Hippocampal formation (tissue), 2 donors: ENCODE data around the gene VAC14.

ENCODE experiments used
- DNase-seq, 2 donors: peaks; one replicate each; lab custom pipeline; 2025; lab: John Stamatoyannopoulos, UW

Gene VAC14

GRCh38 chr16:70786020-70786755, 14.8 kb downstream of the VAC14 start:
- no peak for DNase-seq

- DNase-seq, result no peak
Measured at GRCh38 chr16:70784692-70785555, 16.0 kb downstream of the VAC14 start.

- no peak for DNase-seq
Measured at GRCh38 chr16:70782237-70782636, 18.7 kb downstream of the VAC14 start.

- no peak for DNase-seq
Measured at GRCh38 chr16:70781800-70782199, 19.2 kb downstream of the VAC14 start.

DNA sequence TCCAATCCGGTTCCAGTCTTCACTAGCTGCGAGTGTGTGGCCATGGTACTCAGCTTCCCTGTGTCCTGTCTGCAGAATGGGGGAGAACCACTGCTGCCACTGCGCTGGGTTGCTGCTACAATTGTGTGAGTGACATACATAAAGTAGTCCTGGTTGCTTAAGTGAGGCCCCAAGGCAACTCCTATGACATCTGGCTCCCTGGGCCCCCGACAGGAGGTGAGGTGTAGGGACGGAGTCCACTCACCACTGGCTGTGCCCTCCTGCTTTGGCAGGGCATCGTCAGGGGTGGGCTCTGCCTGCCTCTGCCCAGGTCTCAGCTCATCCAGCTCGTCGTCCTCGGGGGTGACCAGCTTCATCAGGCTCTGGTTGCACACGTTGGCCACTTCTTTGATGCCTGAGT, 20.4 kb downstream of the VAC14 start:
- DNase-seq, result no peak

- no peak for DNase-seq
Measured at GRCh38 chr16:70779361-70779760, 21.6 kb downstream of the VAC14 start.

GRCh38 chr16:70778901-70779309, 22.1 kb downstream of the VAC14 start:
- DNase-seq, result no peak

DNA sequence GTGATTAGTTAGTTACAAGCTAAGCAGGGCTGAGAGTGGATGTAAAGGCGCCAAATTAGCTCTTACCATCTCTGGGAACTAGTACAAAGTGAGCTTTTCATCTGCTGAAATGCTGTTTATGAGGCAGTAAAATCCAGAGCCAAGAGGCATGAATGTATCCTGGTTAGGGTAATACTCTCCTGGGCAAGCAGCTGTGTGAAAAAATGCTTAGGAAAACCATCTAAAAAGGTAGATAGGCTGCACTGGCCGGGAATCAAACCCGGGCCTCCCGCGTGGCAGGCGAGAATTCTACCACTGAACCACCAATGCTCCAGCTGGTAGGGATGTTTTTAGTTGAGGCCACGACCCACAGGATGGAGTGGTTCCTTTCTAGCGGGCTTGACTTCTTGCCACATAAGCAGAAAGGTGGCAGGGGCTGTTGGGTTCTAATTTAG, 23.0 kb downstream of the VAC14 start:
- no peak for DNase-seq

DNA sequence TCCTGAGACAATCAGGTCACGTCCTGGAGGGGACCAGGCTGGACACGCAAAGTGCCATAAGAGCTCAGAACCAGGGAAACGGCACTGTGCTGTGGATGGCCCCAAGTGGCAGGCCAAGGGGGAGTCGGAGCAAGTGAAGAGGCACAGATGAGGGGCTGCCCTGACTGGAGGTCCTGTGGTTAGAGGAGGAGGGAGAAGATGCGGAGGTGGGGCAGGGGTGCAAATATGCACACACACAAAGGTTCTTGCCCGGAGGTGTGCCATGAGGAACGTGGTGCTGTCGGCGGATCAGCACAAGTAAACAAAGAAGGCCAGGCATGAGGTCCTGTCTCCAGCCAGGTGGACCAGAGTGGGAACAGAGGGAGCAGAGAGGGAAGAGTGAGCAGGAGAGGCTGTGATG, 23.5 kb downstream of the VAC14 start:
- no peak for DNase-seq

DNA sequence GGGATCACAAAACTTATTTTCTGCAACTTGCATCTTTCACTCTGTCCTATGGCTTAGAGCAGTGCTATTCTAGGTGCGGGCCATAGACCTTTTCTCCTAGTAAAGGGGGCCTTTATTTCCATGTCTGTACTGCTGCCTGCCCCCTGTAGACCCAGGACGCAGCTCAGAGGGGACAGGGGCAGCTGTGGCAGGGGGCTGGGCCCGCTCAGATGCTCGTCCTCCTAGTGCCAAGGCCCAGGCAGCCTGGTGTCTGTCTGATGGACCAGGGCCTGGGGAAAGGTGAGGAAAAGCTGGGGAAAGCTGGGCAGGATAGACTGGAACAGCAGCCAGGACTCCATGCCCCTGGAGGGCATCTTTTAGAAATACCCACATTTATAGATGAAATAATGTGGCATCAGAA, 25.6 kb downstream of the VAC14 start:
- DNase-seq, result no peak

- no peak for DNase-seq
Measured at GRCh38 chr16:70774261-70774660, 26.7 kb downstream of the VAC14 start.

- no peak for DNase-seq
Measured at GRCh38 chr16:70772493-70772892, 28.5 kb downstream of the VAC14 start.

DNA sequence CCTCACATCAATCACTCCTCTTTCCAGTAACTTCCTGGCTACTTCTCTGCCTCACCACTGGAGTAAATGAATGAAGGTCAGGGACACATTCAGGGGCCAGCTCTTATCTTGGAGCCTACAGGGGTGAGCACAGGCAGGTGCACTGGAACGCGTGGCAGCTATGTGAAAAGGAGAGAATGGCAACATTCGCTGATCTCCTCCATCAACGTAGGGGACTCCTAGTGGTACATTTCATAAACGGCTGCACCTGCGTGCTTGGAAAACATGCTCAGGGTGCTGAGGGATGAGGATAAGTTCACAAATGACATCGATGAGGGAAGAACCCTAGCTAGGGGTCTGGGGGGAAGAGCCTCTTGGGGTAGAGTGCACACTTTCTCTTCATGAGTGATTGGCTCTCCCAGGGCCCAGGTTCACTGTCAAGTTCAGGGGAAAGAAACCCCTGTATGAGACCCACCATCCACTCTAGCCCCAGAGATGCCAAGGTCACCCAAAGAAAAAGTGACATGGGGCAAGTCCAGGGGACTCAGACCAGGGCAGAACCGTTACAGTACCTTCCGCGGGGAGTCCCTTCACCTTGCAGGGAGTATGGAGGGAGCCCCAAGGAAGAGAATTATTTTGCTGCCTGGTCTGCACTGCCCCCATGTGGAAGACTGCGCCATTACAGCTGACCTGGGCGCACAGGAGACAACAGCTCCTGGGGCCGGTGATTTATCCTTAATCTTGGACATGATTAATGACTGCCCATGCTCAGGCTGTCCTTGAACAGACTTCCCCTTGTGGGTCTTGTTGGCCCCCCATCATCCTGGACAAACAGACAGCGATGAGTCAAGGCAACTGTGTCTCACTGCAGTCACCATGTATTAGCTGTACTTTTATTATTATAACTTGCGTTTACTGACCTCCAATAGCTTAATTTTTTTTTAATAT, 30.1 kb downstream of the VAC14 start:
- DNase-seq, result peak; percentile 29 to 42

DNA sequence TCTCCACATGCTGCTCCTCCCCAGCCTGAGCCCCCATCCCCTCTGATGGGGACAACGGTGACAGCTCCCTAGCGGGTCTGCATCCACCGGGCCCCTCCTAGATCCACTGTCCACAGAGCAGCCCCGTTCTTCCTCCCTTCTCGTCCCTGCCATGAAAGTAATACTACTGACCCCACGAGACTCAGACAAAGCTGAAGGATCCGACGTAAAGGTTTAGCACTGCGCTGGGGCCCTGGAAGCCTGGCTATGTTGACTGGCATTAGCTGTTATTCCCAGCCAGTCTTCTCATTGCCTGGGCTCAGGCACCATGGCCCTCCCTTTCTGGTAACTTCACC, 30.7 kb downstream of the VAC14 start:
- DNase-seq, result no peak

- no peak for DNase-seq
Measured at GRCh38 chr16:70769761-70770160, 31.2 kb downstream of the VAC14 start.

DNA sequence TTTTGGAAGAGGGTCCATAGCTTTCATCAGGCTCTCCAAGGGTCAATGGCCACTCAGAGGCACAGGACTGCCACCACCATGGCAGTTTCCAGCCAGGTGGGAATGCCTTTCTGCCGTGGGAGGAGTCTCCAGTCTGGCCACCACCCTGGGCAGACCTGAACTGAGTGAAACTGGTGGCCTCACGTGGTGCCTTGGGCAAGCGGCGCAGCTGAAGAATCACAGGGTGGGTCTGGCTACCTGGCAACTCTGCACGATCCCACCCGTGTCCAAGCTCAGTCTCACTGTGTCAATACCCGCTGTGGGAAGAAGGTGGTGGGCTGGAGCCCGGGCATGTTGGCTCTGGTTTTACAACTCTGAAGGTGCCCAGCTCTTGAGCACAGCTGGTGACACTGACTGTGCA, 31.8 kb downstream of the VAC14 start:
- DNase-seq, result no peak

- DNase-seq, result no peak
Measured at GRCh38 chr16:70768203-70768580, 32.8 kb downstream of the VAC14 start.

GRCh38 chr16:70767377-70768202, 33.4 kb downstream of the VAC14 start:
- DNase-seq, result no peak

DNA sequence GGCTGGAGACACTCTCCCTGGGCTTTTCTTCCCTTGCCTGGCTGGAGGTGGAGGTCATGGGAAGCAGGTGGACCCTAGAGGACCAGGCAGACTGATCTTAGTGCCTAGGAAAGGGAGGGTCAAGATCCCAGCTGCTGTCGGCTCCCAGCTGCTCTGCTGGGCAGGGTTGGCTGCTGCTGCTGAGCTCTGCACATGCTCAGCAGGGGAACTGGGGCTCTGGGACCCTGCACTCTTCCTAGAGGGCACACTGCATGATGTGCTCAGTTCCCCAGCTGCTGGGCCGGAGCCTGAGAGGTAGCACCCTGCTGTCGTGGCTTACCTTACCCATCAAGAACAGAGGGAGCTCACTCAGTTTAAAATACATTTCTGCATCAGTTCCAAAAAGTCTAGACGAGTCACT, 34.3 kb downstream of the VAC14 start:
- no peak for DNase-seq

- DNase-seq, result no peak
Measured at GRCh38 chr16:70766176-70766575, 34.8 kb downstream of the VAC14 start.

- DNase-seq, result no peak
Measured at GRCh38 chr16:70765491-70765890, 35.5 kb downstream of the VAC14 start.
